Esophagus muscularis mucosa (tissue), 3 donors: ENCODE results near the gene PTPN4.
"Not testable (repeated sequence)": the region's sequence is repeated elsewhere in the genome, so short reads cannot be mapped to it uniquely, and the experiment has no call there.

Experiments used
- CTCF ChIP-seq, 3 experiments: fragments of 200-600 bp in 2 of 3; fragments of 450-650 bp in 1 of 3; sonication (generic) in 2 of 3; IDR thresholded peaks; one replicate each; pipeline ENCODE4 v1.5.1; 2017 to 2019; ENCODE audit warnings: antibody characterized with exemption in 3 of 3, mild to moderate bottlenecking in 2 of 3, moderate library complexity in 1 of 3
- POLR2A ChIP-seq: fragments of 450-650 bp; IDR thresholded peaks from one replicate; pipeline ENCODE4 v1.6.1; 2017; ENCODE audit warnings: antibody characterized with exemption, moderate library complexity, mild to moderate bottlenecking, low read depth

- TF ChIP-seq CTCF (IDR thresholded peaks at IDR 0.05); POLR2A: not testable (repeated sequence)
Measured at GRCh38 chr2:120022505-120022904, 262.8 kb downstream of the PTPN4 start.
